Peyer's patch (tissue), 4 donors: ENCODE data around the gene LIG1.

ENCODE experiments used
- CTCF ChIP-seq, 6 experiments: fragments of 450-650 bp in 4 of 6; fragments of 200-600 bp in 2 of 6; sonication (generic) in 1 of 6; IDR thresholded peaks; one replicate each; pipeline ENCODE4 v1.5.1; 2017 to 2019; ENCODE audit warnings: antibody characterized with exemption in 6 of 6, mild to moderate bottlenecking in 3 of 6, moderate library complexity in 1 of 6
- POLR2A ChIP-seq, 2 donors: fragments of 450-650 bp; IDR thresholded peaks; one replicate each; pipeline ENCODE4 v1.5.1; 2017; ENCODE audit warnings: antibody characterized with exemption in 2 of 2, mild to moderate bottlenecking in 2 of 2, moderate library complexity in 2 of 2

- TF ChIP-seq CTCF (IDR thresholded peaks at IDR 0.05), result no peak
- TF ChIP-seq POLR2A (IDR thresholded peaks at IDR 0.05), result no peak
These were observed 31.1 kb downstream of the LIG1 start for GRCh38 chr19:48139053-48139452.
